ENCODE measurements around the gene COG2. TPM values are rescaled to one million over a fixed set of nuclear protein-coding genes. Genes with fewer than 3 reads are reported as not detected.

Gene COG2
- total and polyA plus RNA-seq, 2 of the 13 experiments (the other 11 are each of a cell fraction or from before 2014, with no cell fraction given): 16.8 to 36.3 TPM

DNA sequence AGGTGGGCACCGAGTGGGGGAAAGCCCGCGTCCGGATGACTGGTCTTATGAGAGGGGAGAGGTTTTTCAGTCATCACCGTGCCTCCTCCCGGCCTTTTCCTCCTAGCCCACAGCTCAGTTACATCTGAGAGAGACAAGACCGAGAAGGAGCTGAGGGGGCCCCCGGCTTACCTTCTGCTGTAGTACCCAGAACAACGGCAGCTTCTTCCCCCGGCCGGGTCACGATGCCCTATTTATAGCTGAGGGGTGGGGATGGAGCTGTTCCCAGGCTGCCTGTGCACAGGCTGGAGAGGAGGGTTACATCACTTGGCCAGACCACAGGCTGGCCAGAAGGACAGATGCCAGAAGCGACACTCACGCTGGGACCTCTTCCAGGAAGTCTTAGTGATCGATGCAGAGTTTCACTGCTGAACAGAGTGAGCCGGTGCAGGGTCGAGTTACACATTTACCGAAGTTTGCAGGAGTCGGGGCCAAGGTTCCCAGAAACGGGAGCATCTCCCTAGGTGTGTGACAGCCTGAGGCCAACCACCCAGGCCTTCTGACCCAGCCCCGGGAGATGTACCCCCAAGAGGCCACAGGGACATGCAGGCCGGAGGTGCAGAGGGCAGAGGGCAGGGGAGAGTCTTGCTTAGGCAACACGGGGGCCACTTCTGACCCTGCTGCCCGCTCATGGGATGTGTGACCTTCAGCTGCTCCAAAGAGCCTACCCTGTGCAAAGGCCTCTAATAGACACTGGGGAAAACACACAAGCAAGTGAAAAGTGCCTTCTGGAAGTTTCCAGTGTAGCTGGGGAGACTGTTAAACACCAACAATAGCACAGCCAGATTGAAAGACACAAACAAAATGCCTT, 71.9 kb downstream of the COG2 start, which contains the start of gene AGT (continued):
- TF ChIP-seq, protein P1, sequence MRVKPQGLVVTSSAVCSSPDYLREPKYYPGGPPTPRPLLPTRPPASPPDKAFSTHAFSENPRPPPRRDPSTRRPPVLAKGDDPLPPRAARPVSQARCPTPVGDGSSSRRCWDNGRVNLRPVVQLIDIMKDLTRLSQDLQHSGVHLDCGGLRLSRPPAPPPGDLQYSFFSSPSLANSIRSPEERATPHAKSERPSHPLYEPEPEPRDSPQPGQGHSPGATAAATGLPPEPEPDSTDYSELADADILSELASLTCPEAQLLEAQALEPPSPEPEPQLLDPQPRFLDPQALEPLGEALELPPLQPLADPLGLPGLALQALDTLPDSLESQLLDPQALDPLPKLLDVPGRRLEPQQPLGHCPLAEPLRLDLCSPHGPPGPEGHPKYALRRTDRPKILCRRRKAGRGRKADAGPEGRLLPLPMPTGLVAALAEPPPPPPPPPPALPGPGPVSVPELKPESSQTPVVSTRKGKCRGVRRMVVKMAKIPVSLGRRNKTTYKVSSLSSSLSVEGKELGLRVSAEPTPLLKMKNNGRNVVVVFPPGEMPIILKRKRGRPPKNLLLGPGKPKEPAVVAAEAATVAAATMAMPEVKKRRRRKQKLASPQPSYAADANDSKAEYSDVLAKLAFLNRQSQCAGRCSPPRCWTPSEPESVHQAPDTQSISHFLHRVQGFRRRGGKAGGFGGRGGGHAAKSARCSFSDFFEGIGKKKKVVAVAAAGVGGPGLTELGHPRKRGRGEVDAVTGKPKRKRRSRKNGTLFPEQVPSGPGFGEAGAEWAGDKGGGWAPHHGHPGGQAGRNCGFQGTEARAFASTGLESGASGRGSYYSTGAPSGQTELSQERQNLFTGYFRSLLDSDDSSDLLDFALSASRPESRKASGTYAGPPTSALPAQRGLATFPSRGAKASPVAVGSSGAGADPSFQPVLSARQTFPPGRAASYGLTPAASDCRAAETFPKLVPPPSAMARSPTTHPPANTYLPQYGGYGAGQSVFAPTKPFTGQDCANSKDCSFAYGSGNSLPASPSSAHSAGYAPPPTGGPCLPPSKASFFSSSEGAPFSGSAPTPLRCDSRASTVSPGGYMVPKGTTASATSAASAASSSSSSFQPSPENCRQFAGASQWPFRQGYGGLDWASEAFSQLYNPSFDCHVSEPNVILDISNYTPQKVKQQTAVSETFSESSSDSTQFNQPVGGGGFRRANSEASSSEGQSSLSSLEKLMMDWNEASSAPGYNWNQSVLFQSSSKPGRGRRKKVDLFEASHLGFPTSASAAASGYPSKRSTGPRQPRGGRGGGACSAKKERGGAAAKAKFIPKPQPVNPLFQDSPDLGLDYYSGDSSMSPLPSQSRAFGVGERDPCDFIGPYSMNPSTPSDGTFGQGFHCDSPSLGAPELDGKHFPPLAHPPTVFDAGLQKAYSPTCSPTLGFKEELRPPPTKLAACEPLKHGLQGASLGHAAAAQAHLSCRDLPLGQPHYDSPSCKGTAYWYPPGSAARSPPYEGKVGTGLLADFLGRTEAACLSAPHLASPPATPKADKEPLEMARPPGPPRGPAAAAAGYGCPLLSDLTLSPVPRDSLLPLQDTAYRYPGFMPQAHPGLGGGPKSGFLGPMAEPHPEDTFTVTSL (CRISPR knock-in tag; IDR thresholded peaks at IDR 0.05; ENCODE audit: borderline replicate concordance): peak; percentile 98
- TF ChIP-seq ZNF274 (CRISPR knock-in tag; IDR thresholded peaks at IDR 0.05): no peak; the same call in 1 of the 2 replicates
- no peak for TF ChIP-seq CBX1 (IDR thresholded peaks at IDR 0.05; ENCODE audit: low read depth)
- no peak; the same call in 1 of the 2 replicates for TF ChIP-seq ZKSCAN5 (CRISPR knock-in tag; IDR thresholded peaks at IDR 0.05)
- peak; percentile 94 for TF ChIP-seq RFXAP (CRISPR knock-in tag; IDR thresholded peaks at IDR 0.05; ENCODE audit: borderline replicate concordance)
- TF ChIP-seq ZNF317 (CRISPR knock-in tag; IDR thresholded peaks at IDR 0.05): peak; percentile 90
- TF ChIP-seq KDM1A (CRISPR knock-in tag; IDR thresholded peaks at IDR 0.05): peak; percentile 67
- peak; percentile 99 for TF ChIP-seq ZNF670 (CRISPR knock-in tag; IDR thresholded peaks at IDR 0.05; ENCODE audit: borderline replicate concordance)
- peak; percentile 73; the same call in 1 of the 2 replicates for TF ChIP-seq ZNF552 (CRISPR knock-in tag; IDR thresholded peaks at IDR 0.05; ENCODE audit: borderline replicate concordance)
- no peak for TF ChIP-seq ZBTB8A (CRISPR knock-in tag; IDR thresholded peaks at IDR 0.05; ENCODE audit: borderline replicate concordance, low read depth)
- peak; percentile 88; the same call in 1 of the 2 replicates for TF ChIP-seq SMAD1 (CRISPR knock-in tag; IDR thresholded peaks at IDR 0.05; ENCODE audit: borderline replicate concordance, low read depth)
- TF ChIP-seq, protein P2, sequence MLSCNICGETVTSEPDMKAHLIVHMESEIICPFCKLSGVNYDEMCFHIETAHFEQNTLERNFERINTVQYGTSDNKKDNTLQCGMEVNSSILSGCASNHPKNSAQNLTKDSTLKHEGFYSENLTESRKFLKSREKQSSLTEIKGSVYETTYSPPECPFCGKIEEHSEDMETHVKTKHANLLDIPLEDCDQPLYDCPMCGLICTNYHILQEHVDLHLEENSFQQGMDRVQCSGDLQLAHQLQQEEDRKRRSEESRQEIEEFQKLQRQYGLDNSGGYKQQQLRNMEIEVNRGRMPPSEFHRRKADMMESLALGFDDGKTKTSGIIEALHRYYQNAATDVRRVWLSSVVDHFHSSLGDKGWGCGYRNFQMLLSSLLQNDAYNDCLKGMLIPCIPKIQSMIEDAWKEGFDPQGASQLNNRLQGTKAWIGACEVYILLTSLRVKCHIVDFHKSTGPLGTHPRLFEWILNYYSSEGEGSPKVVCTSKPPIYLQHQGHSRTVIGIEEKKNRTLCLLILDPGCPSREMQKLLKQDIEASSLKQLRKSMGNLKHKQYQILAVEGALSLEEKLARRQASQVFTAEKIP (CRISPR knock-in tag; IDR thresholded peaks at IDR 0.05; ENCODE audit: borderline replicate concordance): no peak
- TF ChIP-seq ATRX (CRISPR knock-in tag; IDR thresholded peaks at IDR 0.05; ENCODE audit: borderline replicate concordance): no peak
- TF ChIP-seq TSC22D2 (CRISPR knock-in tag; IDR thresholded peaks at IDR 0.05; ENCODE audit: borderline replicate concordance): peak; percentile 81; the same call in 1 of the 2 replicates
- TF ChIP-seq ZNF781 (CRISPR knock-in tag; IDR thresholded peaks at IDR 0.05; ENCODE audit: borderline replicate concordance, not compliant biosample characterization): no peak
- TF ChIP-seq ZNF337 (CRISPR knock-in tag; IDR thresholded peaks at IDR 0.05; ENCODE audit: borderline replicate concordance, low read depth): no peak
- no peak for TF ChIP-seq ZNF547 (CRISPR knock-in tag; IDR thresholded peaks at IDR 0.05)
- TF ChIP-seq, protein P3, sequence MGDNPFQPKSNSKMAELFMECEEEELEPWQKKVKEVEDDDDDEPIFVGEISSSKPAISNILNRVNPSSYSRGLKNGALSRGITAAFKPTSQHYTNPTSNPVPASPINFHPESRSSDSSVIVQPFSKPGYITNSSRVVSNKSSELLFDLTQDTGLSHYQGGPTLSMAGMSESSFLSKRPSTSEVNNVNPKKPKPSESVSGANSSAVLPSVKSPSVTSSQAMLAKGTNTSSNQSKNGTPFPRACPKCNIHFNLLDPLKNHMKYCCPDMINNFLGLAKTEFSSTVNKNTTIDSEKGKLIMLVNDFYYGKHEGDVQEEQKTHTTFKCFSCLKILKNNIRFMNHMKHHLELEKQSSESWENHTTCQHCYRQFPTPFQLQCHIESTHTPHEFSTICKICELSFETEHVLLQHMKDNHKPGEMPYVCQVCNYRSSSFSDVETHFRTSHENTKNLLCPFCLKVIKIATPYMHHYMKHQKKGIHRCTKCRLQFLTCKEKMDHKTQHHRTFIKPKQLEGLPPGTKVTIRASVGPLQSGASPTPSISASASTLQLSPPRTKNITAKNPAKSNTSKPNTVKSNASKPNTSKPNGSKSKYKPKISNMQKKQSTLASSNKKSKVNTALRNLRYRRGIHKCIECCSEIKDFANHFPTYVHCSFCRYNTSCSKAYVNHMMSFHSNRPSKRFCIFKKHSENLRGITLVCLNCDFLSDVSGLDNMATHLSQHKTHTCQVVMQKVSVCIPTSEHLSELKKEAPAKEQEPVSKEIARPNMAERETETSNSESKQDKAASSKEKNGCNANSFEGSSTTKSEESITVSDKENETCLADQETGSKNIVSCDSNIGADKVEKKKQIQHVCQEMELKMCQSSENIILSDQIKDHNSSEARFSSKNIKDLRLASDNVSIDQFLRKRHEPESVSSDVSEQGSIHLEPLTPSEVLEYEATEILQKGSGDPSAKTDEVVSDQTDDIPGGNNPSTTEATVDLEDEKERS (CRISPR knock-in tag; IDR thresholded peaks at IDR 0.05): peak; percentile 78
